Endothelial cell of umbilical vein (primary cell): ENCODE results near the gene GMPR2. TPM values are rescaled to one million over a fixed set of nuclear protein-coding genes. Genes with fewer than 3 reads are reported as not detected.

Source experiments
- BruUV-seq: library from RNA; stranded (reverse); fragments of 400-500 nt; replicated peaks from 2 replicates; lab custom pipeline; 2021; lab: Mats Ljungman, UMichigan
- CTCF ChIA-PET: fragments of 300-600, 350-600 bp; sonication (Branson Sonifier 250); formaldehyde crosslinking; loops from one replicate; lab custom pipeline; 2021; ENCODE audit warnings: antibody characterized with exemption, inconsistent platforms; lab: Charles Lee
- POLR2A ChIA-PET: fragments of 300-600, 350-600 bp; sonication (Branson Sonifier 250); formaldehyde crosslinking; loops from one replicate; lab custom pipeline; 2021; ENCODE audit warnings: antibody characterized with exemption, inconsistent platforms; lab: Charles Lee
- DNase-seq: peaks from one replicate; pipeline ENCODE4 v3.0.0-alpha.2; 2011; ENCODE audit warnings: low read depth, low spot score
- FAIRE-seq: peaks from 2 replicates; lab custom pipeline; 2011; peaks lifted over from hg19 to GRCh38; lab: Jason Lieb, UNC
- H2AFZ ChIP-seq: 2 replicates; pipeline ENCODE4 v1.6.0; 2012; ENCODE audit warnings: low read depth, low read length, control low read depth, inconsistent platforms
- H3K27ac ChIP-seq: 2 replicates; pipeline ENCODE4 v1.5.1; 2011; ENCODE audit warnings: low read depth, mild to moderate bottlenecking, control low read depth, low read length, moderate library complexity; ENCODE audit not compliant: insufficient read depth
- H3K27me3 ChIP-seq, 2 experiments: 2 replicates each; pipeline versions ENCODE4 v1.6.0 to v1.6.1; 2011; ENCODE audit warnings: low read length in 2 of 2, mixed read lengths in 1 of 2; ENCODE audit not compliant: control insufficient read depth in 2 of 2, insufficient read depth in 2 of 2
- H3K36me3 ChIP-seq, 2 experiments: 2 replicates in 1 of 2; 3 replicates in 1 of 2; pipeline ENCODE4 v1.5.1; 2011; ENCODE audit warnings: low read length in 2 of 2, mild to moderate bottlenecking in 1 of 2, moderate library complexity in 1 of 2; ENCODE audit not compliant: control insufficient read depth in 2 of 2, insufficient read depth in 2 of 2; ENCODE audit errors: extremely low read depth in 1 of 2
- H3K4me1 ChIP-seq: 3 replicates; pipeline ENCODE4 v1.5.1; 2011; ENCODE audit warnings: mild to moderate bottlenecking, low read length; ENCODE audit not compliant: control insufficient read depth, insufficient read depth; ENCODE audit errors: extremely low read depth
- H3K4me2 ChIP-seq: 2 replicates; pipeline ENCODE4 v1.6.1; 2011; ENCODE audit warnings: low read length, control low read depth, mixed read lengths; ENCODE audit not compliant: insufficient read depth
- H3K4me3 ChIP-seq, 3 experiments: fragments of 200-600 bp in 1 of 3; sonication (generic), shearing (Covaris generic) in 1 of 3; replicated peaks in 1 of 3; 2 replicates each; pipeline ENCODE4 v1.5.1; 2011 to 2016; ENCODE audit warnings: control low read depth in 3 of 3, low read length in 3 of 3, mild to moderate bottlenecking in 2 of 3, inconsistent platforms in 1 of 3, low read depth in 1 of 3, moderate library complexity in 1 of 3; ENCODE audit not compliant: insufficient read depth in 1 of 3
- H3K79me2 ChIP-seq: 2 replicates; pipeline ENCODE4 v1.6.0; 2012; ENCODE audit warnings: low read length, inconsistent platforms; ENCODE audit not compliant: control insufficient read depth, insufficient read depth
- H3K9ac ChIP-seq: replicated peaks from 2 replicates; pipeline ENCODE3; 2011; ENCODE audit warnings: low read length, control low read depth; ENCODE audit not compliant: insufficient read depth; ENCODE audit errors: extremely low read depth
- H3K9me1 ChIP-seq: replicated peaks from 3 replicates; pipeline ENCODE4 v1.6.0; 2011; ENCODE audit warnings: mild to moderate bottlenecking, low read length; ENCODE audit not compliant: control insufficient read depth, insufficient read depth; ENCODE audit errors: extremely low read depth
- H3K9me3 ChIP-seq: replicated peaks from 2 replicates; pipeline ENCODE4 v1.5.1; 2012; ENCODE audit warnings: low read length, inconsistent platforms; ENCODE audit not compliant: control insufficient read depth, insufficient read depth
- H4K20me1 ChIP-seq: replicated peaks from 2 replicates; pipeline ENCODE3; 2011; ENCODE audit warnings: mild to moderate bottlenecking, low read length; ENCODE audit not compliant: control insufficient read depth, insufficient read depth; ENCODE audit errors: extremely low read depth
- EZH2 ChIP-seq: IDR thresholded peaks from 2 replicates; pipeline ENCODE4 v1.6.1; 2012; ENCODE audit warnings: borderline replicate concordance, low read depth, mild to moderate bottlenecking, moderate library complexity, low read length, inconsistent platforms; ENCODE audit not compliant: severe bottlenecking
- FOS ChIP-seq: IDR thresholded peaks from 2 replicates; pipeline ENCODE4 v1.6.1; 2011; ENCODE audit warnings: mild to moderate bottlenecking, low read length, moderate library complexity, borderline replicate concordance; ENCODE audit not compliant: insufficient read depth
- GATA2 ChIP-seq: IDR thresholded peaks from 2 replicates; pipeline ENCODE4 v1.7.0; 2011; ENCODE audit warnings: low read depth, mild to moderate bottlenecking, moderate library complexity, mixed read lengths, low read length; ENCODE audit not compliant: insufficient read length, insufficient read depth
- JUN ChIP-seq: IDR thresholded peaks from 2 replicates; pipeline ENCODE4 v1.6.1; 2011; ENCODE audit warnings: borderline replicate concordance, low read depth; ENCODE audit not compliant: insufficient read length, insufficient read depth
- MYC ChIP-seq: IDR thresholded peaks from one replicate; pipeline ENCODE4 v1.6.1; 2011; ENCODE audit warnings: mild to moderate bottlenecking, low read depth, low read length
- POLR2A ChIP-seq: IDR thresholded peaks from 2 replicates; pipeline ENCODE4 v1.6.1; 2012; ENCODE audit warnings: low read depth, mild to moderate bottlenecking, control low read depth, low read length
- POLR2AphosphoS5 ChIP-seq: IDR thresholded peaks from 2 replicates; pipeline ENCODE4 v1.6.1; 2012; ENCODE audit warnings: low read depth, mild to moderate bottlenecking, control low read depth, low read length, moderate library complexity; ENCODE audit not compliant: insufficient read depth
- dilution Hi-C: fragments of 300-500 bp; cut with MboI; formaldehyde crosslinking; loops from one replicate; pipeline ENCODE4 v1.15.0; 2019; ENCODE audit warnings: low sequenced_read_pairs; ENCODE audit not compliant: extremely low pct_ligation_motif_present
- intact Hi-C: fragments of 100-400 bp; cut with micrococcal nuclease; formaldehyde crosslinking; loops from one replicate; pipeline ENCODE4 v1.10.0; 2022
- polyA plus RNA-seq, 4 experiments: library from polyadenylated mRNA; depleted of rRNA in 3 of 4; stranded (reverse) in 3 of 4; unstranded in 1 of 4; fragments of >200 nt; gene quantifications; 2 replicates each; pipeline versions ENCODE4 v1.2.1 to v1.2.3, GENCODE V29; 2011 to 2012; ENCODE audit warnings: missing spikeins in 1 of 4
- total RNA-seq: library from RNA; stranded (reverse); gene quantifications from 2 replicates; pipeline ENCODE4 v1.2.3, GENCODE V29; 2021
- TF ChIP-seq, protein P1 (sequence below), 2 donors: IDR thresholded peaks; 1 replicate in 1 of 2; 2 replicates in 1 of 2; pipeline ENCODE4 v1.5.1; 2011; ENCODE audit warnings: low read length in 2 of 2, mild to moderate bottlenecking in 2 of 2, moderate library complexity in 2 of 2, control low read depth in 1 of 2, inconsistent platforms in 1 of 2, low read depth in 1 of 2; ENCODE audit not compliant: insufficient read depth in 1 of 2; ENCODE audit errors: extremely low read depth in 1 of 2
- TF ChIP-seq, protein P2 (sequence below): IDR thresholded peaks from 2 replicates; pipeline ENCODE4 v1.6.1; 2011; ENCODE audit not compliant: insufficient read depth, insufficient read length

The GMPR2 gene
- total and polyA plus RNA-seq, 2 donors (not counting 3 experiments of a cell fraction or from before 2014, with no cell fraction given), result 58.1 to 61.8 TPM

DNA sequence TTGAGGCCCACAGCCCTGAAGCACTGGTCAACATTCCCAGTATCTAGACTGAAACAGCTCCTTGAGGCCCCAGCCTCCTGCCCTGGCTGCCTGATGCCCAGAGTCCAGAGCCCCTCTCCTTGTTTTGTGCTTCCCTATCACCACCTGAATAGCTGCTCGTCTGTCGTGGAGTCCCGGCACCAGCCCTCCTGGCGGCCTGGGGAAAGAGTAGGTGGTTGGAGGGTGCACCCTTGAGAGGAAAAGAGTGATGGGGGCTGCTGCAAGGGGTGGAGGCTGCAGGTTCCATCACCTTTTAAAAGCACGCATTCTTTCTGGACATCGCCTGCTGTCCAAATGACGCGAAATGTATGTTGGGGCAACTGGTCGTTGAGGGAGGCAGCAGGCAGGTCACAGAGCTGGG lies 35.5 kb downstream of the GMPR2 start:
- Histone ChIP-seq H3K4me2 (no peak overlapping the region), H3K9me1 (no peaks in the 10 kb centered on the region), H3K36me3 (peaks cover 2 to 21% of the 10 kb centered on the region in 2 experiments), H3K79me2 (no peaks in the 10 kb centered on the region), H3K27me3 (no peaks in the 10 kb centered on the region), H3K4me3 (no peak overlapping the region), H4K20me1 (no peaks in the 10 kb centered on the region), H3K9ac (no peak overlapping the region), H3K4me1 (peaks cover 9% of the 10 kb centered on the region), H2AFZ (no peak overlapping the region), H3K27ac (no peak overlapping the region), H3K9me3 (no peaks in the 10 kb centered on the region)
- DNase-seq (no peak), FAIRE-seq (no peak)
- BruUV-seq, result no TSS peak
- ChIA-PET CTCF (interaction anchor here (1.8 kb wide), 2 partner anchors 29 to 53 kb away, joined by 5 to 7 read pairs; partner anchors contain the start of gene MDP1), POLR2A (no interaction called here)
- TF ChIP-seq, protein P1, sequence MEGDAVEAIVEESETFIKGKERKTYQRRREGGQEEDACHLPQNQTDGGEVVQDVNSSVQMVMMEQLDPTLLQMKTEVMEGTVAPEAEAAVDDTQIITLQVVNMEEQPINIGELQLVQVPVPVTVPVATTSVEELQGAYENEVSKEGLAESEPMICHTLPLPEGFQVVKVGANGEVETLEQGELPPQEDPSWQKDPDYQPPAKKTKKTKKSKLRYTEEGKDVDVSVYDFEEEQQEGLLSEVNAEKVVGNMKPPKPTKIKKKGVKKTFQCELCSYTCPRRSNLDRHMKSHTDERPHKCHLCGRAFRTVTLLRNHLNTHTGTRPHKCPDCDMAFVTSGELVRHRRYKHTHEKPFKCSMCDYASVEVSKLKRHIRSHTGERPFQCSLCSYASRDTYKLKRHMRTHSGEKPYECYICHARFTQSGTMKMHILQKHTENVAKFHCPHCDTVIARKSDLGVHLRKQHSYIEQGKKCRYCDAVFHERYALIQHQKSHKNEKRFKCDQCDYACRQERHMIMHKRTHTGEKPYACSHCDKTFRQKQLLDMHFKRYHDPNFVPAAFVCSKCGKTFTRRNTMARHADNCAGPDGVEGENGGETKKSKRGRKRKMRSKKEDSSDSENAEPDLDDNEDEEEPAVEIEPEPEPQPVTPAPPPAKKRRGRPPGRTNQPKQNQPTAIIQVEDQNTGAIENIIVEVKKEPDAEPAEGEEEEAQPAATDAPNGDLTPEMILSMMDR (IDR thresholded peaks at IDR 0.05; ENCODE audit: extremely low read depth in 1 of 2, insufficient read depth in 1 of 2, low read depth in 1 of 2, low read length in 2 of 2), result no peak
- TF ChIP-seq POLR2A, result no peak
- no peak for TF ChIP-seq MYC
- TF ChIP-seq, protein P2, sequence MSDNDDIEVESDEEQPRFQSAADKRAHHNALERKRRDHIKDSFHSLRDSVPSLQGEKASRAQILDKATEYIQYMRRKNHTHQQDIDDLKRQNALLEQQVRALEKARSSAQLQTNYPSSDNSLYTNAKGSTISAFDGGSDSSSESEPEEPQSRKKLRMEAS, result no peak
- no peak for TF ChIP-seq GATA2
- no peak for TF ChIP-seq EZH2
- TF ChIP-seq POLR2AphosphoS5, result no peak
- TF ChIP-seq JUN, result no peak
- no peak for TF ChIP-seq FOS
- intact Hi-C loops, result no loop called here
- dilution Hi-C loops, result no loop called here
